ENCODE results near the gene WDR54.

DNA sequence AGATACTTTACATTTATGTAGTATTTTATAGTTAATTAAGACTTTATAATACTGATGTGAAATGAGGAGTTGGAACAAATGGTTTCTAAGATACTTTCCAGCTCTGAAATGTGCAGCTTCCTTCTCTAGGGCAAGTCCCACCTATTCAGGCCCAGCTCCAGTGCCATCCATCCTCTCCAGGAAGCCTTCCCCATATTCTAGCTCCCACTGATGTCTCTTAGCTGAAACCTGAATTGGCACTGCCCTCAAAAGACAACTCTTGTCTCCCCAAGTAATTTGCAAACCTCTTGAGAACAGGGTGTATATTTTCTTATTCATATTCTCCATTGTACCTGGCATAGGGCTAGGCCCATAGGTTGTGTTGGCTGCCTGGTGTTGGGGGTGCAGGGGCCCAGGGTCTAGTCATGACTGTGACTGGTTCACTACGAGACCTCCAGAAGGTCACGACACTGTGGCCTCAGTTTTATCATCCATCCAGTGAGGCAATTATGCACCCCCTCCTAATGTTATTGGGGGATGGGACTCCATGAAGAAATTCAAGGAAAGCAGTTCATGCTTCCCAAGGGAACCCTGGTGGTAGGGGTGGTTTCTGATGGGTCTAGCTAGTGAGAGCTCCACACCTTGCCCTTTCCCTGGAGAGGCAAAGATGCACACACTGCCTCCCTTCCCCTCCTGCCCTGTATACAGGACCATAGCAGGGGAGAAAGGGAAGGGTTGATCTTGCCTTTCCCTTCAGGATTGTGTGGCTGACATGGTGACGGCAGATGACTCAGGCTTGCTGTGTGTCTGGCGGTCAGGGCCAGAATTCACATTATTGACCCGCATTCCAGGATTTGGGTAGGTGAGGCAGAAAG lies 2.8 kb downstream of the WDR54 start:
- TF ChIP-seq, protein P1, sequence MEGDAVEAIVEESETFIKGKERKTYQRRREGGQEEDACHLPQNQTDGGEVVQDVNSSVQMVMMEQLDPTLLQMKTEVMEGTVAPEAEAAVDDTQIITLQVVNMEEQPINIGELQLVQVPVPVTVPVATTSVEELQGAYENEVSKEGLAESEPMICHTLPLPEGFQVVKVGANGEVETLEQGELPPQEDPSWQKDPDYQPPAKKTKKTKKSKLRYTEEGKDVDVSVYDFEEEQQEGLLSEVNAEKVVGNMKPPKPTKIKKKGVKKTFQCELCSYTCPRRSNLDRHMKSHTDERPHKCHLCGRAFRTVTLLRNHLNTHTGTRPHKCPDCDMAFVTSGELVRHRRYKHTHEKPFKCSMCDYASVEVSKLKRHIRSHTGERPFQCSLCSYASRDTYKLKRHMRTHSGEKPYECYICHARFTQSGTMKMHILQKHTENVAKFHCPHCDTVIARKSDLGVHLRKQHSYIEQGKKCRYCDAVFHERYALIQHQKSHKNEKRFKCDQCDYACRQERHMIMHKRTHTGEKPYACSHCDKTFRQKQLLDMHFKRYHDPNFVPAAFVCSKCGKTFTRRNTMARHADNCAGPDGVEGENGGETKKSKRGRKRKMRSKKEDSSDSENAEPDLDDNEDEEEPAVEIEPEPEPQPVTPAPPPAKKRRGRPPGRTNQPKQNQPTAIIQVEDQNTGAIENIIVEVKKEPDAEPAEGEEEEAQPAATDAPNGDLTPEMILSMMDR (tag by site-specific recombination; IDR thresholded peaks at IDR 0.05) = no peak
- TF ChIP-seq ZNF555 (tag by site-specific recombination; conservative IDR thresholded peaks at IDR 0.05) = no peak
- TF ChIP-seq, protein P2, sequence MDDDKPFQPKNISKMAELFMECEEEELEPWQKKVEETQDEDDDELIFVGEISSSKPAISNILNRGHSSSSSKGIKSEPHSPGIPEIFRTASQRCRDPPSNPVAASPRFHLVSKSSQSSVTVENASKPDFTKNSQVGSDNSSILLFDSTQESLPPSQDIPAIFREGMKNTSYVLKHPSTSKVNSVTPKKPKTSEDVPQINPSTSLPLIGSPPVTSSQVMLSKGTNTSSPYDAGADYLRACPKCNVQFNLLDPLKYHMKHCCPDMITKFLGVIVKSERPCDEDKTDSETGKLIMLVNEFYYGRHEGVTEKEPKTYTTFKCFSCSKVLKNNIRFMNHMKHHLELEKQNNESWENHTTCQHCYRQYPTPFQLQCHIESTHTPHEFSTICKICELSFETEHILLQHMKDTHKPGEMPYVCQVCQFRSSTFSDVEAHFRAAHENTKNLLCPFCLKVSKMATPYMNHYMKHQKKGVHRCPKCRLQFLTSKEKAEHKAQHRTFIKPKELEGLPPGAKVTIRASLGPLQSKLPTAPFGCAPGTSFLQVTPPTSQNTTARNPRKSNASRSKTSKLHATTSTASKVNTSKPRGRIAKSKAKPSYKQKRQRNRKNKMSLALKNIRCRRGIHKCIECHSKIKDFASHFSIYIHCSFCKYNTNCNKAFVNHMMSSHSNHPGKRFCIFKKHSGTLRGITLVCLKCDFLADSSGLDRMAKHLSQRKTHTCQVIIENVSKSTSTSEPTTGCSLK (tag by site-specific recombination; IDR thresholded peaks at IDR 0.05) = no peak
- TF ChIP-seq ZNF140 (tag by site-specific recombination; IDR thresholded peaks at IDR 0.05) = no peak
